SK-N-SH (cell line): Measurements from ENCODE around the gene MAEA. TPM values are rescaled to one million over a fixed set of nuclear protein-coding genes. Genes with fewer than 3 reads are reported as not detected.

Experiments used
- CTCF ChIA-PET: fragments of 300-600, 350-600 bp; formaldehyde crosslinking; extraction: SDS; loops from one replicate; lab custom pipeline; 2021; lab: Yijun Ruan, JAX
- POLR2A ChIA-PET: fragments of 350-600 bp; sonication (Branson Sonifier 250); formaldehyde crosslinking; extraction: SDS; loops from one replicate; lab custom pipeline; 2020; ENCODE audit warnings: antibody characterized with exemption, inconsistent platforms; lab: Yijun Ruan, JAX
- DNase-seq: peaks from one replicate; pipeline ENCODE4 v3.0.0; 2012
- H2AFZ ChIP-seq: fragments of 200-600 bp; sonication (generic); 2 replicates; pipeline ENCODE4 v1.8.1; 2016; ENCODE audit warnings: antibody characterized with exemption, mild to moderate bottlenecking, low read depth
- H3F3A ChIP-seq: fragments of 200-600 bp; sonication (generic); replicated peaks from 2 replicates; pipeline ENCODE3; 2016; ENCODE audit warnings: antibody characterized with exemption, mild to moderate bottlenecking; ENCODE audit not compliant: insufficient read depth
- H3K27ac ChIP-seq, 2 experiments: fragments of 200-500 bp in 1 of 2; fragments of 200-600 bp in 1 of 2; sonication (Bioruptor generic) in 1 of 2; sonication (generic), shearing (Covaris generic) in 1 of 2; 2 replicates each; pipeline versions ENCODE4 v1.5.1 to v1.6.1; 2014 to 2016; ENCODE audit warnings: low read depth in 2 of 2, inconsistent platforms in 1 of 2, low read length in 1 of 2, mild to moderate bottlenecking in 1 of 2, mixed read lengths in 1 of 2
- H3K27me3 ChIP-seq: fragments of 200-600 bp; sonication (generic), shearing (Covaris generic); 2 replicates; pipeline ENCODE4 v1.6.1; 2016; ENCODE audit warnings: mixed run types; ENCODE audit not compliant: insufficient read depth
- H3K36me3 ChIP-seq, 2 experiments: fragments of 200-500 bp in 1 of 2; fragments of 200-600 bp in 1 of 2; sonication (Bioruptor generic) in 1 of 2; sonication (generic) in 1 of 2; replicated peaks in 1 of 2; 2 replicates each; pipeline versions ENCODE3 to v1.5.1; 2014 to 2016; ENCODE audit warnings: low read length in 1 of 2, mild to moderate bottlenecking in 1 of 2; ENCODE audit not compliant: insufficient read depth in 2 of 2, control insufficient read depth in 1 of 2
- H3K4me1 ChIP-seq, 2 experiments: fragments of 200-500 bp in 1 of 2; fragments of 200-600 bp in 1 of 2; sonication (Bioruptor generic) in 1 of 2; sonication (generic), shearing (Covaris generic) in 1 of 2; 2 replicates each; pipeline versions ENCODE4 v1.5.1 to v1.6.1; 2014 to 2016; ENCODE audit warnings: low read depth in 1 of 2, low read length in 1 of 2, mixed run types in 1 of 2; ENCODE audit not compliant: insufficient read depth in 2 of 2, control insufficient read depth in 1 of 2
- H3K4me2 ChIP-seq: fragments of 200-600 bp; sonication (generic), shearing (Covaris generic); 2 replicates; pipeline ENCODE4 v1.6.1; 2017; ENCODE audit warnings: mixed run types
- H3K4me3 ChIP-seq, 2 experiments: fragments of 200-500 bp in 1 of 2; fragments of 200-600 bp in 1 of 2; sonication (Bioruptor generic) in 1 of 2; sonication (generic), shearing (Covaris generic) in 1 of 2; 2 replicates each; pipeline versions ENCODE4 v1.5.1 to v1.8.1; 2014 to 2016; ENCODE audit warnings: low read depth in 2 of 2, inconsistent platforms in 1 of 2, low read length in 1 of 2, mild to moderate bottlenecking in 1 of 2, mixed read lengths in 1 of 2, moderate library complexity in 1 of 2
- H3K79me2 ChIP-seq: fragments of 200-600 bp; sonication (generic); 2 replicates; pipeline ENCODE4 v1.8.1; 2017; ENCODE audit warnings: mild to moderate bottlenecking; ENCODE audit not compliant: insufficient read depth
- H3K9ac ChIP-seq: fragments of 200-600 bp; sonication (generic); 2 replicates; pipeline ENCODE4 v1.6.1; 2017; ENCODE audit warnings: mixed run types
- H3K9me2 ChIP-seq: fragments of 200-600 bp; sonication (generic); 2 replicates; pipeline ENCODE4 v1.6.1; 2017; ENCODE audit warnings: mixed run types
- H3K9me3 ChIP-seq: fragments of 200-600 bp; sonication (generic); 2 replicates; pipeline ENCODE4 v1.6.1; 2017; ENCODE audit warnings: mixed run types, mild to moderate bottlenecking, moderate library complexity
- H4K20me1 ChIP-seq: fragments of 200-600 bp; sonication (generic); 2 replicates; pipeline ENCODE4 v1.6.1; 2017; ENCODE audit warnings: mild to moderate bottlenecking, mixed run types; ENCODE audit not compliant: insufficient read depth
- CTCF ChIP-seq: fragments of 200-600 bp; sonication (generic); IDR thresholded peaks from 2 replicates; pipeline ENCODE4 v1.6.1; 2017; ENCODE audit warnings: antibody characterized with exemption, mild to moderate bottlenecking, moderate library complexity
- FOXM1 ChIP-seq: IDR thresholded peaks from 2 replicates; pipeline ENCODE4 v1.4.0; 2012; ENCODE audit warnings: low read depth, mild to moderate bottlenecking
- NRF1 ChIP-seq: IDR thresholded peaks from 2 replicates; pipeline ENCODE4 v1.6.1; 2012; ENCODE audit warnings: low read depth, mild to moderate bottlenecking, low read length
- POLR2AphosphoS5 ChIP-seq: IDR thresholded peaks from 2 replicates; pipeline ENCODE4 v1.6.1; 2012; ENCODE audit warnings: low read depth, low read length
- RXRA ChIP-seq: IDR thresholded peaks from 2 replicates; pipeline ENCODE4 v1.4.0; 2012; ENCODE audit warnings: low read depth, mild to moderate bottlenecking, borderline replicate concordance
- SMC3 ChIP-seq: IDR thresholded peaks from 2 replicates; pipeline ENCODE4 v1.6.1; 2012; ENCODE audit warnings: low read depth, low read length, improper control_type of control experiment
- TCF12 ChIP-seq: IDR thresholded peaks from 2 replicates; pipeline ENCODE4 v1.4.0; 2012
- WGBS: methylation state at CpG from one replicate; pipeline ENCODE4 v1.1.6; 2017; ENCODE audit warnings: low lambda C conversion rate; 5-methylcytosine and 5-hydroxymethylcytosine counted together
- polyA plus RNA-seq, 3 experiments: library from polyadenylated mRNA; depleted of rRNA; stranded (reverse); fragments of >200 nt; gene quantifications; 2 replicates each; pipeline ENCODE4 v1.2.3, GENCODE V29; 2012

Gene MAEA
- polyA plus RNA-seq, 1 of the 3 experiments (the other 2 are of a cell fraction), result 128 TPM

GRCh38 chr4:1250527-1250812 lies 39.2 kb upstream of the MAEA start:
- 100% methylated on average over 5 of the region's 7 CpGs for WGBS
- Histone ChIP-seq H3K27me3 (no peaks in the 10 kb centered on the region), H3K9me2 (no peaks in the 10 kb centered on the region), H4K20me1 (peaks cover 19% of the 10 kb centered on the region), H3K36me3 (peaks cover 4 to 20% of the 10 kb centered on the region in 2 experiments), H3K79me2 (peaks cover 36% of the 10 kb centered on the region), H2AFZ (no peak overlapping the region), H3K4me1 (peaks cover 10 to 30% of the 10 kb centered on the region in 2 experiments; a peak in 3 of 4 replicates), H3K4me3 (peak overlapping the region in 1 of 2 experiments; percentile 73; a peak in 1 of 4 replicates), H3K4me2 (peak overlapping the region; percentile 78), H3K9ac (no peak overlapping the region), H3K9me3 (peaks cover 3% of the 10 kb centered on the region; the same call in 1 of the 2 replicates), H3K27ac (no peak overlapping the region; a peak in 1 of 4 replicates), H3F3A (no peaks in the 10 kb centered on the region)
- CTCF ChIA-PET, result interaction anchor here (0.7 to 1.3 kb wide), 3 partner anchors 13 to 121 kb away, joined by 3 to 5 read pairs (median 3); no protein-coding TSS in a partner anchor
- POLR2A ChIA-PET, result no interaction called here
- TF ChIP-seq NRF1, result no peak
- no peak for TF ChIP-seq SMC3
- TF ChIP-seq TCF12, result no peak
- peak; percentile 8 for DNase-seq

GRCh38 chr4:1250921-1251772 lies 38.5 kb upstream of the MAEA start:
- Histone ChIP-seq H3K4me3 (no peak overlapping the region; a peak in 1 of 4 replicates), H3K4me1 (peaks cover 10 to 23% of the 10 kb centered on the region in 2 experiments; a peak in 3 of 4 replicates)
- no peak for DNase-seq
- TF ChIP-seq FOXM1, result no peak
- TF ChIP-seq, all 33 proteins: peak for 0
- H2AFZ ChIP-seq, result no peak overlapping the region
- H3K27me3 ChIP-seq, result no peaks in the 10 kb centered on the region
- ChIA-PET CTCF (interaction anchor here (0.7 to 1.3 kb wide), 3 partner anchors 12 to 122 kb away, joined by 3 to 5 read pairs (median 3); no protein-coding TSS in a partner anchor), POLR2A (no interaction called here)
- H3K4me2 ChIP-seq, result no peak overlapping the region
- H3K27ac ChIP-seq, result no peak overlapping the region
- H3K36me3 ChIP-seq, result peaks cover 0 to 20% of the 10 kb centered on the region in 2 experiments
- no peak overlapping the region for H3K9ac ChIP-seq
- WGBS, result over 99% methylated on average over 24 of the region's 33 CpGs
- peaks cover 3% of the 10 kb centered on the region; the same call in 1 of the 2 replicates for H3K9me3 ChIP-seq
- no peaks in the 10 kb centered on the region for H3F3A ChIP-seq
- no peaks in the 10 kb centered on the region for H3K9me2 ChIP-seq
- H3K79me2 ChIP-seq, result peaks cover 29% of the 10 kb centered on the region
- peaks cover 13% of the 10 kb centered on the region for H4K20me1 ChIP-seq

- Histone ChIP-seq H3K27ac (no peak overlapping the region), H3K4me3 (no peak overlapping the region; a peak in 1 of 4 replicates), H3K9me3 (peaks cover 3% of the 10 kb centered on the region; the same call in 1 of the 2 replicates), H3K9ac (no peak overlapping the region), H4K20me1 (peaks cover 7% of the 10 kb centered on the region), H3K79me2 (peaks cover 23% of the 10 kb centered on the region), H3F3A (no peaks in the 10 kb centered on the region), H3K36me3 (peaks cover 0 to 20% of the 10 kb centered on the region in 2 experiments), H3K4me1 (peaks cover 4 to 17% of the 10 kb centered on the region in 2 experiments; a peak in 3 of 4 replicates), H3K27me3 (no peaks in the 10 kb centered on the region), H3K4me2 (no peak overlapping the region), H2AFZ (no peak overlapping the region), H3K9me2 (no peaks in the 10 kb centered on the region)
- 95% methylated on average over 11 of the region's 11 CpGs for WGBS
- ChIA-PET CTCF (interaction anchor here (1.5 kb wide), 1 partner anchor 16 kb away, joined by 6 read pairs; no protein-coding TSS in a partner anchor), POLR2A (no interaction called here)
- DNase-seq, result no peak
- TF ChIP-seq TCF12, result no peak
- no peak for TF ChIP-seq RXRA
- no peak for TF ChIP-seq POLR2AphosphoS5
- TF ChIP-seq CTCF, result no peak
Measured at GRCh38 chr4:1251773-1252066, 38.0 kb upstream of the MAEA start.
